ENCODE measurements around the gene CLDN3. TPM values are rescaled to one million over a fixed set of nuclear protein-coding genes. Genes with fewer than 3 reads are reported as not detected.
"Not testable (repeated sequence)": the region's sequence is repeated elsewhere in the genome, so short reads cannot be mapped to it uniquely, and the experiment has no call there.

CLDN3 gene
- total and polyA plus RNA-seq, 9 of the 15 experiments (the other 6 are each of a cell fraction or from before 2014, with no cell fraction given) = 0.29 TPM; not detected in 8

- Histone ChIP-seq H2AFZ (ENCODE audit: low read depth, low read length) (peak overlapping the region; percentile 37), H3K4me1 (replicated peaks in 1 of 2; ENCODE audit: control insufficient read depth in 2 of 2, insufficient read depth in 2 of 2, low read length in 2 of 2) (peaks cover 29 to 43% of the 10 kb centered on the region in 2 experiments)
- H3K9ac ChIP-seq (ENCODE audit: insufficient read depth in 1 of 2, low read depth in 2 of 2, low read length in 2 of 2); DNase-seq (ENCODE audit: extremely low read depth in 1 of 4, low spot score in 3 of 4); H4K20me1 ChIP-seq (replicated peaks; ENCODE audit: control insufficient read depth, insufficient read depth, low read length); FAIRE-seq; H3K27me3 ChIP-seq (ENCODE audit: control insufficient read depth in 2 of 2, insufficient read depth in 2 of 2, low read length in 2 of 2); BruUV-seq (replicated peaks); intact Hi-C loops (cut with micrococcal nuclease); CTCF ChIA-PET (ENCODE audit: low intra/inter-chr PET ratio); in situ Hi-C loops (cut with MboI); H3K9me1 ChIP-seq (ENCODE audit: control insufficient read depth, insufficient read depth, low read length); H3K4me2 ChIP-seq (ENCODE audit: insufficient read depth, low read length); H3K27ac ChIP-seq (ENCODE audit: extremely low read depth, low read depth, low read length); H3K79me2 ChIP-seq (ENCODE audit: control insufficient read depth, insufficient read depth, low read length); H3K36me3 ChIP-seq (ENCODE audit: control insufficient read depth, insufficient read depth, low read length); ATAC-seq; H3K9me3 ChIP-seq (replicated peaks; ENCODE audit: control insufficient read depth, insufficient read depth, low read depth, low read length); H3K4me3 ChIP-seq: not testable (repeated sequence)
- POLR2A ChIA-PET = interaction anchor here (0.6 kb wide), 2 partner anchors 10 to 79 kb away, joined by 3 to 4 read pairs; no protein-coding TSS in a partner anchor
- 0 out of 4 replicates have a peak, but pooled peaks of 1 of the 2 experiments have one; percentile 10 for TF ChIP-seq TEAD1 (CRISPR knock-in tag; IDR thresholded peaks at IDR 0.05)
- peak in 1 of 2 experiments; percentile 67; a peak in 1 of 4 replicates for TF ChIP-seq SRF (CRISPR knock-in tag; IDR thresholded peaks at IDR 0.05)
- peak; percentile 57; the same call in 1 of the 2 replicates for TF ChIP-seq ESRRA (IDR thresholded peaks at IDR 0.05; ENCODE audit: borderline replicate concordance, low read depth)
- WGBS (ENCODE audit: insufficient coverage, low coverage, missing lambda C conversion rate) = 72% methylated on average over 7 of the region's 7 CpGs
Measured at GRCh38 chr7:73791170-73791690, 21.2 kb upstream of the CLDN3 start.

GRCh38 chr7:73789051-73789450 is 19.0 kb upstream of the CLDN3 start:
- Histone ChIP-seq H3K4me2 (ENCODE audit: insufficient read depth, low read length) (no peak overlapping the region), H3K9me3 (replicated peaks; ENCODE audit: control insufficient read depth, insufficient read depth, low read depth, low read length) (no peaks in the 10 kb centered on the region), H3K27me3 (ENCODE audit: control insufficient read depth in 2 of 2, insufficient read depth in 2 of 2, low read length in 2 of 2) (no peaks in the 10 kb centered on the region), H4K20me1 (replicated peaks; ENCODE audit: control insufficient read depth, insufficient read depth, low read length) (no peaks in the 10 kb centered on the region), H3K27ac (ENCODE audit: extremely low read depth, low read depth, low read length) (no peak overlapping the region), H2AFZ (ENCODE audit: low read depth, low read length) (no peak overlapping the region), H3K4me1 (replicated peaks in 1 of 2; ENCODE audit: control insufficient read depth in 2 of 2, insufficient read depth in 2 of 2, low read length in 2 of 2) (peaks cover 25 to 35% of the 10 kb centered on the region in 2 experiments), H3K36me3 (ENCODE audit: control insufficient read depth, insufficient read depth, low read length) (no peaks in the 10 kb centered on the region), H3K9me1 (ENCODE audit: control insufficient read depth, insufficient read depth, low read length) (no peaks in the 10 kb centered on the region), H3K4me3 (no peak overlapping the region), H3K79me2 (ENCODE audit: control insufficient read depth, insufficient read depth, low read length) (no peaks in the 10 kb centered on the region), H3K9ac (ENCODE audit: insufficient read depth in 1 of 2, low read depth in 2 of 2, low read length in 2 of 2) (no peak overlapping the region)
- CTCF ChIA-PET (ENCODE audit: low intra/inter-chr PET ratio) = no interaction called here
- TF ChIP-seq RBM15 (IDR thresholded peaks at IDR 0.05; ENCODE audit: insufficient read depth, low read length) (no peak), SNAPC5 (CRISPR knock-in tag; IDR thresholded peaks at IDR 0.05) (no peak), E4F1 (CRISPR knock-in tag; IDR thresholded peaks at IDR 0.05; ENCODE audit: borderline replicate concordance) (no peak), KLF1 (tag; IDR thresholded peaks at IDR 0.05) (no peak), TBL1XR1 (IDR thresholded peaks at IDR 0.05; ENCODE audit: low read length in 2 of 2) (no peak), FOXA3 (CRISPR knock-in tag; conservative IDR thresholded peaks at IDR 0.05 in 1 of 2, IDR thresholded peaks at IDR 0.05 in 1 of 2) (no peak), TRIM28 (IDR thresholded peaks at IDR 0.05) (0 out of 2 replicates have a peak, but pooled peaks have one; percentile 17), CBX3 (IDR thresholded peaks at IDR 0.05; ENCODE audit: borderline replicate concordance in 1 of 2, low read length in 2 of 2) (0 out of 3 replicates have a peak, but pooled peaks of 1 of the 2 experiments have one; percentile 23)
- DNase-seq (ENCODE audit: extremely low read depth in 1 of 4, low spot score in 3 of 4) (no peak), FAIRE-seq (no peak), ATAC-seq (no peak)
- in situ Hi-C loops (cut with MboI) (no loop called here), intact Hi-C loops (cut with micrococcal nuclease) (no loop called here)
- BruUV-seq (replicated peaks) = no TSS peak
- 90% methylated on average over 4 of the region's 4 CpGs for WGBS (ENCODE audit: insufficient coverage, low coverage, missing lambda C conversion rate)
- POLR2A ChIA-PET = no interaction called here
